ENCODE results near the gene SH3YL1. TPM values are rescaled to one million over a fixed set of nuclear protein-coding genes. Genes with fewer than 3 reads are reported as not detected.

Gene SH3YL1
- total RNA-seq, 1 donor from 2014 or later: 47.9 TPM

GRCh38 chr2:211486-212184 lies 52.2 kb downstream of the SH3YL1 start:
- Histone ChIP-seq H3K9me3 (ENCODE audit: low read depth) (no peaks in the 10 kb centered on the region), H3K27me3 (no peaks in the 10 kb centered on the region), H3K9ac (no peak overlapping the region), H2AFZ (replicated peaks) (no peak overlapping the region), H3F3A (ENCODE audit: low read depth) (no peaks in the 10 kb centered on the region), H3K4me2 (no peak overlapping the region), H4K20me1 (ENCODE audit: low read depth) (no peaks in the 10 kb centered on the region), H3K4me1 (no peaks in the 10 kb centered on the region), H3K4me3 (no peak overlapping the region), H3K36me3 (no peaks in the 10 kb centered on the region), H3K27ac (no peak overlapping the region), H3K79me2 (ENCODE audit: low read depth) (no peaks in the 10 kb centered on the region)
- Mint-ChIP-seq H3K36me3 (no peaks in the 10 kb centered on the region), H3K4me3 (no peak overlapping the region), H3K9me3 (peaks cover 6% of the 10 kb centered on the region), H3K27ac (no peak overlapping the region), H3K27me3 (ENCODE audit: insufficient read depth, low read depth) (peaks cover under 1% of the 10 kb centered on the region), H3K4me1 (no peaks in the 10 kb centered on the region)
- no peak for DNase-seq (ENCODE audit: low spot score)
- TF ChIP-seq CTCF (IDR thresholded peaks at IDR 0.05) (no peak), EZH2phosphoT487 (IDR thresholded peaks at IDR 0.05) (no peak), EZH2 (IDR thresholded peaks at IDR 0.05) (no peak)

GRCh38 chr2:210660-211059 lies 53.2 kb downstream of the SH3YL1 start:
- H3K27ac ChIP-seq: no peak overlapping the region
- no peak overlapping the region for H3K9ac ChIP-seq
- Mint-ChIP-seq H3K9me3 (peaks cover 8% of the 10 kb centered on the region), H3K4me3 (no peak overlapping the region), H3K36me3 (no peaks in the 10 kb centered on the region), H3K27ac (no peak overlapping the region), H3K27me3 (ENCODE audit: insufficient read depth, low read depth) (peaks cover 3% of the 10 kb centered on the region), H3K4me1 (no peaks in the 10 kb centered on the region)
- no peak overlapping the region for H3K4me3 ChIP-seq
- no peaks in the 10 kb centered on the region for H3K4me1 ChIP-seq
- no peaks in the 10 kb centered on the region for H3K36me3 ChIP-seq
- H3F3A ChIP-seq (ENCODE audit: low read depth): no peaks in the 10 kb centered on the region
- no peak for DNase-seq (ENCODE audit: low spot score)
- H3K4me2 ChIP-seq: no peak overlapping the region
- no peaks in the 10 kb centered on the region for H4K20me1 ChIP-seq (ENCODE audit: low read depth)
- no peaks in the 10 kb centered on the region for H3K79me2 ChIP-seq (ENCODE audit: low read depth)
- no peaks in the 10 kb centered on the region for H3K27me3 ChIP-seq
- no peak overlapping the region for H2AFZ ChIP-seq (replicated peaks)
- peaks cover 10% of the 10 kb centered on the region for H3K9me3 ChIP-seq (ENCODE audit: low read depth)
- TF ChIP-seq EZH2phosphoT487 (IDR thresholded peaks at IDR 0.05): no peak
- TF ChIP-seq CTCF (IDR thresholded peaks at IDR 0.05): no peak
- TF ChIP-seq EZH2 (IDR thresholded peaks at IDR 0.05): no peak

GRCh38 chr2:209470-209869 lies 54.4 kb downstream of the SH3YL1 start:
- Histone ChIP-seq H3K9me3 (ENCODE audit: low read depth) (peaks cover 10% of the 10 kb centered on the region), H3K36me3 (no peaks in the 10 kb centered on the region), H3K4me2 (no peak overlapping the region), H3K79me2 (ENCODE audit: low read depth) (no peaks in the 10 kb centered on the region), H3K27ac (no peak overlapping the region), H2AFZ (replicated peaks) (no peak overlapping the region), H3K9ac (no peak overlapping the region), H3K4me3 (no peak overlapping the region), H3K4me1 (no peaks in the 10 kb centered on the region), H3K27me3 (no peaks in the 10 kb centered on the region), H4K20me1 (ENCODE audit: low read depth) (no peaks in the 10 kb centered on the region), H3F3A (ENCODE audit: low read depth) (no peaks in the 10 kb centered on the region)
- TF ChIP-seq EZH2 (IDR thresholded peaks at IDR 0.05) (no peak), EZH2phosphoT487 (IDR thresholded peaks at IDR 0.05) (no peak), CTCF (IDR thresholded peaks at IDR 0.05) (no peak)
- Mint-ChIP-seq H3K27ac (no peak overlapping the region), H3K27me3 (ENCODE audit: insufficient read depth, low read depth) (peaks cover 6% of the 10 kb centered on the region), H3K4me1 (no peaks in the 10 kb centered on the region), H3K36me3 (no peaks in the 10 kb centered on the region), H3K4me3 (no peak overlapping the region), H3K9me3 (peaks cover 8% of the 10 kb centered on the region)
- no peak for DNase-seq (ENCODE audit: low spot score)

Data from neural progenitor cell (in vitro differentiated cells).